CD4-positive, alpha-beta T cell (primary cell): Measurements from ENCODE around the gene PTPRN2. TPM values are rescaled to one million over a fixed set of nuclear protein-coding genes. Genes with fewer than 3 reads are reported as not detected.

Source experiments
- ATAC-seq: fragments of 200-7000 bp; cut with Tn5 transposase; one replicate; pipeline ENCODE4 v1.10.0; 2022; ENCODE audit warnings: mild to moderate bottlenecking; ENCODE audit not compliant: poor library complexity
- CTCF ChIA-PET: fragments of 350-600 bp; sonication (Branson Sonifier 250); formaldehyde crosslinking; loops from one replicate; lab custom pipeline; 2021; ENCODE audit warnings: antibody characterized with exemption, inconsistent platforms; lab: Charles Lee
- POLR2A ChIA-PET: fragments of 350-600 bp; sonication (Branson Sonifier 250); formaldehyde crosslinking; loops from one replicate; lab custom pipeline; 2021; ENCODE audit warnings: antibody characterized with exemption, inconsistent platforms; lab: Charles Lee
- DNase-seq, 14 experiments: peaks; one replicate each; pipeline ENCODE4 v3.0.0-alpha.2; 2013 to 2020; ENCODE audit warnings: mixed read lengths in 2 of 14
- H3K27ac ChIP-seq, 2 donors: one replicate each; pipeline versions ENCODE4 v1.5.1 to v1.7.0; 2013; ENCODE audit warnings: low read length in 2 of 2, low read depth in 1 of 2, mild to moderate bottlenecking in 1 of 2
- H3K27me3 ChIP-seq, 2 experiments: 1 replicate in 1 of 2; 2 replicates in 1 of 2; pipeline versions ENCODE4 v1.6.1 to v1.7.0; 2013; ENCODE audit warnings: low read length in 2 of 2, control low read depth in 1 of 2, mild to moderate bottlenecking in 1 of 2, moderate library complexity in 1 of 2; ENCODE audit not compliant: insufficient read depth in 2 of 2, control insufficient read depth in 1 of 2
- H3K36me3 ChIP-seq: one replicate; pipeline ENCODE4 v1.6.1; 2013; ENCODE audit warnings: low read length, control low read depth; ENCODE audit not compliant: insufficient read depth
- H3K4me1 ChIP-seq: one replicate; pipeline ENCODE4 v1.6.1; 2013; ENCODE audit warnings: low read length, control low read depth; ENCODE audit not compliant: insufficient read depth
- H3K4me3 ChIP-seq: one replicate; pipeline ENCODE4 v1.5.1; 2013; ENCODE audit warnings: mild to moderate bottlenecking, low read length, moderate library complexity
- H3K9me3 ChIP-seq, 2 experiments: 1 replicate in 1 of 2; 2 replicates in 1 of 2; pipeline versions ENCODE4 v1.6.1 to v1.7.0; 2013; ENCODE audit warnings: low read length in 2 of 2, mild to moderate bottlenecking in 2 of 2, control low read depth in 1 of 2, moderate library complexity in 1 of 2; ENCODE audit not compliant: control insufficient read depth in 1 of 2, insufficient read depth in 1 of 2
- H3K27ac Mint-ChIP-seq: one replicate; pipeline ENCODE4 v1.8.0; 2020; ENCODE audit warnings: mixed read lengths
- H3K27me3 Mint-ChIP-seq: one replicate; pipeline ENCODE4 v1.8.0; 2021; ENCODE audit warnings: mixed read lengths
- H3K36me3 Mint-ChIP-seq: one replicate; pipeline ENCODE4 v1.8.0; 2021; ENCODE audit warnings: low read depth, mixed read lengths
- H3K4me1 Mint-ChIP-seq: one replicate; pipeline ENCODE4 v1.8.0; 2021; ENCODE audit warnings: low read depth, mixed read lengths
- H3K4me3 Mint-ChIP-seq: one replicate; pipeline ENCODE4 v1.8.0; 2020; ENCODE audit warnings: mild to moderate bottlenecking, mixed read lengths
- H3K9me3 Mint-ChIP-seq: one replicate; pipeline ENCODE4 v1.8.0; 2020; ENCODE audit warnings: mixed read lengths
- intact Hi-C, 2 experiments: fragments of 100-400 bp; cut with DNase I in 1 of 2; cut with micrococcal nuclease in 1 of 2; formaldehyde crosslinking; loops; one replicate each; pipeline versions ENCODE4 v1.15.1 to v1.9.0; 2023 to 2025; cut with DNase I, micrococcal nuclease
- total RNA-seq, 174 experiments: library from RNA in 2 of 174; stranded (reverse) in 2 of 174; gene quantifications; one replicate each; pipeline ENCODE4 v1.2.3 and lab custom pipeline; 2021 to 2026
- TF ChIP-seq, protein P1 (sequence below): fragments of 200-600 bp; IDR thresholded peaks from one replicate; pipeline ENCODE4 v1.8.0; 2022; ENCODE audit warnings: antibody characterized with exemption, mild to moderate bottlenecking

Gene PTPRN2
- total RNA-seq, 2 experiments from 2014 or later: 0.34 to 0.44 TPM

DNA sequence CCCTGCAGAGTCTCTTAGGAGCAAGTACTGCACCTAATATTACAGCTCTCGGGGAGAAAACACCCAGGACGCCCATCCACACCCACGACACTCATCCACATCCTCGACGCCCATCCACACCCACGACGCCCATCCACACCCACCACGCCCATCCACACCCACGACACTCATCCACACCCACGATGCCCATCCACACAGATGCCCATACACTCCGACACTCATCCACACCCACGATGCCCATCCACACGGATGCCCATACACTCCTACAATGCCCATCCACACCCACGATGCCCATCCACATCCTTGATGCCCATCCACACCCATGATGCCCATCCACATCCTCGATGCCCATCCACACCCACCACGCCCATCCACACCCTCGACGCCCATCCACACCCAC lies 503.1 kb downstream of the PTPRN2 start:
- no peak for DNase-seq
- CTCF ChIA-PET: no interaction called here

DNA sequence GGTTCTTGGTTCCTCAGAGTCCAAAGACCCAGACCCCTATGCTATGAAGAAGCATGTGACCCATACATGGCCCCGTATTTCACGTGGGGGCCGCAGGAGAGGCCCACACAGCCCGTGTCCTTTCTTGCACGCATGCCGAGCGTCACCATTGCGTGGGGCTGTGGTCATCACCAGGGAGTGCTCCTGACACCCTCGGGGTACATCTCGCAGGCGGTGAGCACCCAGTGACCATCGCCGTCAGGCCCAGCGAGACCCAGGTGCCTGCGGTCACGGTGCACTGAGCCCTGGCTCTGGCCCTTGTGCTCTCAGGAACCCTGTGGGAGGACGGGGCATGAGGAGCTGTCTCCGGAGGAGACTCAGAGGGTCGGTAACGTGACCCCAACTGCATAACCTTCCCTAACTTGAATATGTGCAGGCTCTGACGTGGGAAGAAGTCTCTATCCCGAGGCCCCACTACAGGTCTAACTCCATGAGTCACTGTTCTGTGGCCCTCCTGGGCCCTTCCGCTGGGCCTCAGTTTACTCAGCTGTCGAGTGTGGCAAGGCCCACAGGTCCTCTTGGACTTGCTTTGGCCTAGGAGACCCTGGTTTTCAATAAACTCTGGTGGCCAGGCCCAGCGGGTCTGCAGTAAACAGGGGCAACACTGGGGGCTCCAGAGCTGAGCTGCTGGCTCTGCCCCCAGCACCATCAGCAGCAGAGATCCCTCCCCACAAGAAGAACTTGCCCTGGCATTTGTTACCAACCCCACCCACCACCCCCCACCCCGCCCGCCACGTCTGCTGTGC lies 503.9 kb downstream of the PTPRN2 start:
- CTCF ChIA-PET: no interaction called here
- H3K4me1 ChIP-seq: no peaks in the 10 kb centered on the region
- no peak overlapping the region for H3K4me3 ChIP-seq
- H3K27ac ChIP-seq: no peak overlapping the region
- H3K36me3 ChIP-seq: no peaks in the 10 kb centered on the region
- ATAC-seq (no peak), DNase-seq (no peak)
- TF ChIP-seq, protein P1, sequence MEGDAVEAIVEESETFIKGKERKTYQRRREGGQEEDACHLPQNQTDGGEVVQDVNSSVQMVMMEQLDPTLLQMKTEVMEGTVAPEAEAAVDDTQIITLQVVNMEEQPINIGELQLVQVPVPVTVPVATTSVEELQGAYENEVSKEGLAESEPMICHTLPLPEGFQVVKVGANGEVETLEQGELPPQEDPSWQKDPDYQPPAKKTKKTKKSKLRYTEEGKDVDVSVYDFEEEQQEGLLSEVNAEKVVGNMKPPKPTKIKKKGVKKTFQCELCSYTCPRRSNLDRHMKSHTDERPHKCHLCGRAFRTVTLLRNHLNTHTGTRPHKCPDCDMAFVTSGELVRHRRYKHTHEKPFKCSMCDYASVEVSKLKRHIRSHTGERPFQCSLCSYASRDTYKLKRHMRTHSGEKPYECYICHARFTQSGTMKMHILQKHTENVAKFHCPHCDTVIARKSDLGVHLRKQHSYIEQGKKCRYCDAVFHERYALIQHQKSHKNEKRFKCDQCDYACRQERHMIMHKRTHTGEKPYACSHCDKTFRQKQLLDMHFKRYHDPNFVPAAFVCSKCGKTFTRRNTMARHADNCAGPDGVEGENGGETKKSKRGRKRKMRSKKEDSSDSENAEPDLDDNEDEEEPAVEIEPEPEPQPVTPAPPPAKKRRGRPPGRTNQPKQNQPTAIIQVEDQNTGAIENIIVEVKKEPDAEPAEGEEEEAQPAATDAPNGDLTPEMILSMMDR: no peak
- Mint-ChIP-seq H3K27me3 (no peaks in the 10 kb centered on the region), H3K27ac (no peak overlapping the region), H3K4me1 (no peaks in the 10 kb centered on the region), H3K36me3 (no peaks in the 10 kb centered on the region), H3K4me3 (no peak overlapping the region), H3K9me3 (peaks cover 2% of the 10 kb centered on the region)
- POLR2A ChIA-PET: no interaction called here
- H3K27me3 ChIP-seq: peaks cover 0 to 2% of the 10 kb centered on the region in 2 experiments
- peaks cover 0 to 38% of the 10 kb centered on the region in 2 experiments for H3K9me3 ChIP-seq
- intact Hi-C loops: no loop called here

More for the DNA sequence above, 503.1 kb downstream of the PTPRN2 start:
- Histone ChIP-seq H3K4me1 (no peaks in the 10 kb centered on the region), H3K27me3 (peaks cover 0 to 2% of the 10 kb centered on the region in 2 experiments), H3K27ac (no peak overlapping the region), H3K9me3 (peaks cover 0 to 38% of the 10 kb centered on the region in 2 experiments), H3K36me3 (no peaks in the 10 kb centered on the region), H3K4me3 (no peak overlapping the region)
- Mint-ChIP-seq H3K27me3 (no peaks in the 10 kb centered on the region), H3K4me3 (no peak overlapping the region), H3K36me3 (no peaks in the 10 kb centered on the region), H3K9me3 (peaks cover 2% of the 10 kb centered on the region), H3K27ac (no peak overlapping the region), H3K4me1 (no peaks in the 10 kb centered on the region)
- POLR2A ChIA-PET: no interaction called here
- no peak for ATAC-seq
- TF ChIP-seq, protein P1: no peak
- intact Hi-C loops: no loop called here

DNA sequence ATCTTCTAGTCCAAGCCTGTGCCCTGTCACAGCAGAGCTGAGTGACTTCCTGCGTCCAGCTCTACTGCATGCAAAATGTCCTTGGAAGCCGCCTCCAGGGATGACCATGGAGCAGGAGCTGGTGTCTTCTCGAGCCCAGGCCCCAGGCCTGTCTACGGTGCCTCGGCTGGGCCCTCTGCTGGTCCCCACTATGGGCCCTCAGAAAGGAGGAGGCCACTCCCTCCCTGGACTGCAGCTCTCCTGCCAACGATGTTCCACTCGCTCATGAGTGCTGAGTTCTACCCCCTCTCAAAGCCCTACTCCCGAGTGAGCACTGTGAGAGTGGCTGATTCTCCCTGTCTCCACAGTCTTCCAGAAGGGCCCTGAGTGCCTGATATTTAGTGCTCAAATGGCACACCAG lies 504.9 kb downstream of the PTPRN2 start:
- H3K9me3 Mint-ChIP-seq: peaks cover 2% of the 10 kb centered on the region

More for the DNA sequence above, 504.9 kb downstream of the PTPRN2 start:
- intact Hi-C loops: no loop called here
- ATAC-seq (no peak), DNase-seq (no peak)
- Mint-ChIP-seq H3K4me1 (no peaks in the 10 kb centered on the region), H3K36me3 (no peaks in the 10 kb centered on the region), H3K27ac (no peak overlapping the region), H3K4me3 (no peak overlapping the region), H3K27me3 (peaks cover 6% of the 10 kb centered on the region)
- TF ChIP-seq, protein P1: no peak
- Histone ChIP-seq H3K4me3 (no peak overlapping the region), H3K27ac (no peak overlapping the region), H3K4me1 (no peaks in the 10 kb centered on the region), H3K27me3 (peaks cover 0 to 2% of the 10 kb centered on the region in 2 experiments), H3K36me3 (no peaks in the 10 kb centered on the region), H3K9me3 (peaks cover 0 to 38% of the 10 kb centered on the region in 2 experiments)
- ChIA-PET POLR2A (no interaction called here), CTCF (no interaction called here)
